Fibroblast of lung (primary cell): Measurements from ENCODE around the gene ALAS1.

Experiments used
- CTCF ChIP-seq, 2 donors: IDR thresholded peaks in 1 of 2; conservative IDR thresholded peaks in 1 of 2; 1 replicate in 1 of 2; 2 replicates in 1 of 2; pipeline ENCODE4 v1.5.1; 2011 to 2012; ENCODE audit warnings: low read length in 2 of 2, control low read depth in 1 of 2, inconsistent platforms in 1 of 2, low read depth in 1 of 2, mild to moderate bottlenecking in 1 of 2
- EZH2 ChIP-seq: IDR thresholded peaks from 2 replicates; pipeline ENCODE4 v1.5.1; 2012; ENCODE audit warnings: low read length, control low read depth, mild to moderate bottlenecking; ENCODE audit errors: missing control alignments

- no peak for TF ChIP-seq CTCF (conservative IDR thresholded peaks at IDR 0.05 in 1 of 2, IDR thresholded peaks at IDR 0.05 in 1 of 2; ENCODE audit: low read depth in 1 of 2, low read length in 2 of 2)
- no peak for TF ChIP-seq EZH2
Measured at GRCh38 chr3:52257911-52258310, 60.0 kb downstream of the ALAS1 start.
